NCI-H1436 (cell line): Measurements from ENCODE around the gene BORA.
"Not testable (repeated sequence)": the region's sequence is repeated elsewhere in the genome, so short reads cannot be mapped to it uniquely, and the experiment has no call there.

Experiments
- DNase-seq: peaks from one replicate; lab custom pipeline; 2025; lab: John Stamatoyannopoulos, UW

Gene BORA

GRCh38 chr13:72727417-72728289 is at the start of gene BORA, which contains the start of gene MZT1:
Gene BORA, plus strand, starts transcription at chr13:72727923. Its CDS starts 1,018 bp downstream, at chr13:72728941.
Gene MZT1, minus strand, starts transcription at chr13:72727629. Its CDS starts 27 bp downstream, at chr13:72727602.
- peak; percentile 97 for DNase-seq

- no peak for DNase-seq
These were observed 49.4 kb upstream of the BORA start for GRCh38 chr13:72678312-72678711.

DNA sequence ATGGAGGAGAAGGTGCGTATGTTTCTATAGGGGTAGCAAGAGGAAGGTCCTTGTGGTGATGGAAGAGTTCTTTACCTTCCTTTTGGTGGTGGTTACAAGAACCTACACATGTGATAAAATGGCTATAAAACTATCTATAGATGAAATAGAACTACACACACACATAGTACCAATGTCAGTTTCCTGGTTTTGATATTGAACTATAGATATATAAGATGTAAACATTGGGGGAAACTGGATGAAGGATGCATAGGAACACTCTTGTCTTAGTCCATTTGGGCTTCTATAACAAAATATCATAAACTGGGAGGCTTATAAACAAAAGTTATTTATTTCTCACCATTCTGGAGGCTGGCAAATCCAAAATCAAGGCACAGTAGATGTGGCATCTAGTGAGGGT is 47.4 kb upstream of the BORA start:
- no peak for DNase-seq

- no peak for DNase-seq
These were observed 41.0 kb upstream of the BORA start for GRCh38 chr13:72686766-72687165.

GRCh38 chr13:72689181-72689696 is 38.5 kb upstream of the BORA start:
- DNase-seq = no peak

DNA sequence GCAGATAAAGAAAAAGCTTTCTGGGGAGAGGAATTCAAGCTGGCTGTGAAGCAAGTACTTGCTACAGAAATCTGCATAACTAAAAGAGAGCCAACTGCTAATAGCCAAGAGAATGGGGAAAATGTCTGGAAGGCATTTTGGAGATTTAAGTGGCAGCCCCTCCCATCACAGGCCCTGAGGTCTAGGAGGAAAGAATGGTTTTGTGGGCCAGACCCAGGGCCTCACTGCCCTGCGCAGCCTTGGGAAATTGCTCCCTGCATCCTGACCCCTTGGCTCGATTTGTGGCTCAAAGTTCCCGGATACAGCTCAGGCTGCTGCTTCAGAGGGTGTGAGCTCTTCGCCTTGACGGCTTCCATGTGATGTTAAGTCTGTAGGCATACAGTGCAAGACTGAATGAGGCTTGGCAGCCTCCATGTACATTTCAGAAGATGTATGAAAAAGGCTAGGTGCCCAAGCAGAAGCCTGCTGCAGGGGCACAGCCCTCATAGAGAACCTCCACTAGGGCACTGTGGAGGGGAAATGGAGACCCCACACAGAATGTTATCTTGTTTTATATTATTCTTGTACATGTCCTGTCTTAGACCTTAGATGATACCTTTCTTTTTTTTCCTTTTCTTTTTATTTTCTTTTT is 34.7 kb upstream of the BORA start:
- no peak for DNase-seq

DNA sequence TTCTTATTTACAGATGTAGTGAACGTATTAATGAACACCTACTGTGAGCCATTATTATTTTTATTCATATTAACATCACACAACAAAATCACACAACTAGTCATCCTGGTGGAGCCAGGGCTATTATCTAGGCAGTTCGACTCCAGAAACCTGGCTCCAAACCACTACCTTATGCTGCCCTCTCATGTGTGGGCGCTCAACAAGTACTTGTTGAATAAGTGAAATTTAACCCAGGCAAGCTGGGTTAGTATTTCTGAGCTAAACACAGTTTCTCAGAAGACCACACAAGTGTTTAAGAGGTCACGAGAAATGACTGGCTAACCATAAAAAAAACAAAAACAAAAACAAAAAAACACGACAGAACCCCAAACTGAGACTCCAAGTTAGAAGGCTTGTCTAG is 33.9 kb upstream of the BORA start:
- no peak for DNase-seq

DNA sequence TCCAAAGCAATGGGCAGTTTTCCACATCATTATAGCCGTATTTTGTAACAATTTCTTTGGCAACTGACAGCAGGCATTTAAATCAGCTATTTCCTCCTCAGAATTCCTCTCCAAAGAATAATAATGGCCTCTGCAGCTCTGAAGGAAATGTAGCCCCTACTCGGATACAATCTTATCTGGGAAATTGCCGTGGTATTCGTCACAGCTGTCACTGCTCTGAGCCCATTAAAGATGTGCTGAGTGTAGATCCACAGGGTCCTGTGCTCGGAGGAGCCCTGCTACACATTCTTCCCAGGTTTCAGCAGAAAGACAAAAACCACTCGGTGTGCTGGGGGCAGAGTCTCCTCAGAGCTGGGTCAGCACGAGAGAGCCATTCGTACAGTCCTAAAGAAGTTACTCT is 33.4 kb upstream of the BORA start:
- no peak for DNase-seq

GRCh38 chr13:72696579-72696978 is 31.1 kb upstream of the BORA start:
- no peak for DNase-seq

- no peak for DNase-seq
These were observed 29.6 kb upstream of the BORA start for GRCh38 chr13:72698164-72698563.

GRCh38 chr13:72700509-72700908 is 27.2 kb upstream of the BORA start:
- DNase-seq = no peak

GRCh38 chr13:72716776-72717175 is 10.9 kb upstream of the BORA start:
- no peak for DNase-seq

DNA sequence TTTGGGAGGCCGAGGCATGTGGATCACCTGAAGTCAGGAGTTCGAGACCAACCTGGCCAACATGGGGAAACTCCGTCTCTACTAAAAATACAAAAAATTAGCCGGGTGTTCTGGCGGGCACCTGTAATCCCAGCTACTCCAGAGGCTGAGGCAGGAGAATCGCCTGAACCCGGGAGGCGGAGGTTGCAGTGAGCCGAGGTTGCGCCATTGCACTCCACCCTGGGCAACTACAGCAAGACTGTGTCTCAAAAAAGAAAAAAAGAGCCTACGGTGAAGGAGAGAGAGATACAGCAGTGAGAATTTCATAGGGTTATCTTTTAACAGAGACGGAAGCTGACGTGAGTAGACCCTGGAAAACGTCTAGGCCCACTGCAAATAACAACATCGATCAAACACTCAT is 1.5 kb upstream of the BORA start:
- DNase-seq = not testable (repeated sequence)

DNA sequence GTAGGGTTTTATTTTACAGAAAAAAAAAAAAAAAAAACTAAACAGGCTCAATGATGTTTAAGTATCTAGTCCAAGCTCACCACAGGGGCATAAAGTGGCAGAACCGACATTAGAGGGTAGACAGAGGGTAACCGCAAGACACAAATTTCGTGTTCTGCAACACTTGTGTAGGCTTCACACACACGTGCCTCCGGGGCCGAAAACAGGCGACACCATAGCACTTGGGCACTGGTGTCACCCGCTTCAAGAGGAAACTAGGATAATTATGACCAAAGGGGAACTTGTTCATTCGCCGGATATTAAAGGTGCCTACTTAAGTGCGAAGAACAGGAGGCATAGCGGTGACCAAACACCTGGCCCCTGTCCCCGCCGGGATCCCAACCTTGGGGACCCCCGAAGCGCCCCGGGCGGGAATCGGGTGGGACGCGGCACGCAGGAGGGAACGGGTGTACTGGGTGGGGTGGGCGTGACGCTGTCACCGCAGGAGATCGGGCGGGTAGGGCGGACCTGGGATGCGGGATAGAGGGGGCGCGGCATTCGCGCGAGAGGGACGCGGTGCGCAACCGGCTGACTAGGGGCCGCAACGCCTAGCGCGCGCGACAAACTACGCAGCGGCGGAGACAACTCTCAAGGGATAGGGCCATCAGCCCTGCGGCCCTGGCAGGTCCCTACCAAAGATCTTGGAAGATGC is 852 bp upstream of the BORA start:
- DNase-seq = peak; percentile 71

- no peak for DNase-seq
These were observed 525 bp downstream of the BORA start for GRCh38 chr13:72728290-72728605.

- no peak for DNase-seq
These were observed 9.3 kb downstream of the BORA start for GRCh38 chr13:72737033-72737432.

- DNase-seq = no peak
These were observed 12.3 kb downstream of the BORA start for GRCh38 chr13:72740015-72740414.

GRCh38 chr13:72745260-72745659 is 17.5 kb downstream of the BORA start:
- DNase-seq = no peak

DNA sequence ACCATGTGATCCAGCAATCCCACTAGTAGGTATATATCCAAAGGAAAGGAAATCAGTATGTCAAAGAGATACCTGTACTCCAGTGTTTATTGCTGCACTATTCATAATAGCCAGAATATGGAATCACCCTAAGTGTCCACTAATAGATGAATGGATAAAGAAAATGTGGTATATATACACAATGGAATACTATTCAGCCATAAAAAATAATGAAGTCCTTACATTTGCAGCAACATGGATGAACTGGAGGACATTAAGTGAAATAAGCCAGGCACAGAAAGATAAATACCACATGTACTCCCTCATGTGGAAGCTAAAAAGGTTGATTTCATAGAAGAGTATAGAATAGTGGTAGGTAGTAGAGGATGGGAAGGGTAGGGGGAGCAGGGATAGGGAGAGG is 23.5 kb downstream of the BORA start:
- DNase-seq = no peak

GRCh38 chr13:72754111-72754510 is 26.4 kb downstream of the BORA start:
- DNase-seq = no peak

GRCh38 chr13:72757792-72758535 is 30.2 kb downstream of the BORA start:
- DNase-seq = no peak

- DNase-seq = no peak
These were observed 32.5 kb downstream of the BORA start for GRCh38 chr13:72760189-72760588.
